VCaP (cell line): ENCODE measurements around the gene WBP1L.

ENCODE experiments used
- H3K27ac ChIP-seq: fragments of 450-650 bp; 2 replicates; pipeline ENCODE4 v1.5.1; 2017
- CTCF ChIP-seq: fragments of 450-650 bp; conservative IDR thresholded peaks from 2 replicates; pipeline ENCODE4 v1.5.1; 2017; ENCODE audit warnings: mild to moderate bottlenecking, moderate library complexity

Gene WBP1L

GRCh38 chr10:102764470-102765161 is 20.9 kb downstream of the WBP1L start:
- TF ChIP-seq CTCF = no peak
- peak overlapping the region; percentile 51 for H3K27ac ChIP-seq

GRCh38 chr10:102765336-102765735 is 21.6 kb downstream of the WBP1L start:
- no peak for TF ChIP-seq CTCF
- H3K27ac ChIP-seq = peak overlapping the region; percentile 51

- H3K27ac ChIP-seq = peak overlapping the region; percentile 88
Observed at GRCh38 chr10:102767428-102768160, 23.8 kb downstream of the WBP1L start.

GRCh38 chr10:102769375-102770107 is 25.8 kb downstream of the WBP1L start:
- peak overlapping the region; percentile 88 for H3K27ac ChIP-seq

More at GRCh38 chr10:102767428-102768160, 23.8 kb downstream of the WBP1L start:
- no peak for TF ChIP-seq CTCF

GRCh38 chr10:102770108-102770482 is 26.3 kb downstream of the WBP1L start:
- no peak for TF ChIP-seq CTCF
- H3K27ac ChIP-seq = peak overlapping the region; percentile 88

More at GRCh38 chr10:102769375-102770107, 25.8 kb downstream of the WBP1L start:
- no peak for TF ChIP-seq CTCF

GRCh38 chr10:102770792-102771191 is 27.0 kb downstream of the WBP1L start:
- peak overlapping the region; percentile 88 for H3K27ac ChIP-seq
- TF ChIP-seq CTCF = no peak

GRCh38 chr10:102773320-102773719 is 29.6 kb downstream of the WBP1L start:
- TF ChIP-seq CTCF = no peak
- peak overlapping the region; percentile 93; the same call in 1 of the 2 replicates for H3K27ac ChIP-seq
